Activated CD4-positive, CD25-positive, alpha-beta regulatory T cell (primary cell): Measurements from ENCODE around the gene CDK5RAP2.

Experiments
- DNase-seq, 4 experiments: peaks; one replicate each; lab custom pipeline; 2025; lab: John Stamatoyannopoulos, UW

The CDK5RAP2 gene

GRCh38 chr9:120383999-120384924, 195.7 kb downstream of the CDK5RAP2 start:
- DNase-seq: no peak

DNA sequence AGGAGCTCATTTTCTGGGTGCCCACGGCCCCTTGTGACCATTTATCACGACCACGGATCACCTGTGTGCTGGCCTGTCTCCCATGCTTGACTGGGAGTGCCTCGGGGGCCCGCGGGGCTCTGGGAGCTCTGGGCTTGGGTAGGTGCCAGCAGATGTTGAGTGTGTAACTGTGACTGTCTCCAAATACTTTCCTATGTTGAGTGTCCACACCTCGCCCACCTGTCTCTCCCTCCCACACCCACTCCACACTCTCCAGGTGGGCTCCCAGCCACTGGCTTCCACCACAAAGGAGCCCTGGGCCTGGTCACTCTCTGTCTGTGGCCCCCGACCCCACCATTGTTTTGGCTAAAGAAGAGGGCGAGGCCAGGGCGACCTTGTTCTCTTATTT, 196.4 kb downstream of the CDK5RAP2 start:
- no peak for DNase-seq

- no peak for DNase-seq
These were observed 197.5 kb downstream of the CDK5RAP2 start for GRCh38 chr9:120382453-120382852.

DNA sequence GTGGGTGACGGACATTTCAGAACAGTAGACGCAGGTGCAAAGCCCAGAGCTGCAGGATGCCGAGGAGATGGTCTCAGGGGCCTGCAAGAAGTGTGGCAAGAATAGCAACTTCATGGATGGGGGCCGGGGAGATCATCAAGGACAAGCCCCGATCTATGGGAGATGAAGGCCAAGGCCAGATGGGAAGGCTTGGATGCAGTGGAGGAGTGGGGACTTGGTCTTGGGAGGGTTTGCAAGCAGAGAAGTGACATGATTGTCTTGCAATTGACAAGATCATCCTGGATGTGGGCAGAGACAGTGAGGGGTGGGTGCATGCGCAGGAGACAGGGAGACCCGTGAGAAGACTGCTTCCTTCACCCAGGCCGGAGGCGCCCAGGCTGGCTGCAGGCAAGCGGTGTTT, 198.1 kb downstream of the CDK5RAP2 start:
- no peak for DNase-seq

DNA sequence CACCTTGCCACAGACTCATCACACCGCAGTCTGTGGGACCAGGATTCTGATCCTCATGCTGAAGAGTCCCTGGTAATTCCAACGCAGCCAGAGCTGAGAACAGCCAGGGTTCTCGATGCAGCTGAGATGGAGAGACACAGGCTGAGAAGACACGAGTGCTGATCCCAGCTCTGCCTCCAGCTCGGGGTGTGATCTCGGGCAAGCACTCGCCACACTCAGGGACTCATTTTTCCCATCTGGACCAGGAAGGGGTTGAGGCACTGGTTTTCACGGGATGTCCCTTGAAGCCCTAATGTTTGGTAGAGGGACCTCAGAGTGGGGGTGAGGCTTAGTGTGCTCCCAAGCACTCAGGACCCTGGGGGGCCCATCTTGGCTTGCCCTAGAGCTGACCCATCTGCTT, 200.4 kb downstream of the CDK5RAP2 start:
- no peak for DNase-seq

DNA sequence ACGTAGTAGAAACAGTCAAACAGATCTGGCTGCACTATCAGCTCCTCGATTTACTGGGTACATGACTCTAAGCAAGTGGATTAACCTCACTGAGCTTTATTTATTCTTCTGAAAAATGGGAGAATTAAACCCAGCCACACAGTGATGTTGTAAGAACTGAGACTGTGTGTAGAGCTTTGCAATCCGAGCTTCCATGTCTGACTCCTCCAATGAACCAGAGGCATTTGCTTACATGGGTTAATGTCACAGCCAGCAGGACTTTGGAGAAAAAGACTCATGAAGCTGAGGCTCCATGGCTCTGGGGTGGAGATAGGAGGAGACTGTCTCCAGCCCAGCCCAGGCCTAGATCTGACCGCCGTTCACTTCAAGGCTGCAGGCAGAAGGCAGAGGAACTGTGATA, 201.3 kb downstream of the CDK5RAP2 start:
- no peak for DNase-seq

GRCh38 chr9:120377268-120378159, 202.5 kb downstream of the CDK5RAP2 start:
- no peak for DNase-seq

GRCh38 chr9:120376101-120376500, 203.9 kb downstream of the CDK5RAP2 start:
- no peak for DNase-seq

- no peak for DNase-seq
These were observed 204.7 kb downstream of the CDK5RAP2 start for GRCh38 chr9:120375316-120375715.

DNA sequence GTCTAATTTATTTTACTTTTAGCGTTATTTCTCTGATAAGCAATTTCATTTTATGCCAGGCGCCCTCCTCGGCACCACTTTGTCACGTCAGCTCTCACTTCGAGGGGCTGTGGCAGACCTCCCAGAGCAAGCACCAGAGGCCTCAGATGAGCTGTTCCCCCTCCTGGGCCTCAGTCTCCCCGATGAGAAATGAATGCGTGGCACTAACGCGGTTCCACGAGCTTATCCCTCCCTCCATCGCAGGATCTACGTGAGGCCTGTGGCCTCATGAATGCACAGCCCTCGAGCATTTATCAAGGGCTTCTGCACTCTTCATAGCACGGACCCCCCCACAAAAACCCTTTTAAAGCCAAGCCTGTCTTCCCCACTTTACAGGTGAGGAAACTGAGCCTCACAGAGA, 205.2 kb downstream of the CDK5RAP2 start:
- no peak for DNase-seq

DNA sequence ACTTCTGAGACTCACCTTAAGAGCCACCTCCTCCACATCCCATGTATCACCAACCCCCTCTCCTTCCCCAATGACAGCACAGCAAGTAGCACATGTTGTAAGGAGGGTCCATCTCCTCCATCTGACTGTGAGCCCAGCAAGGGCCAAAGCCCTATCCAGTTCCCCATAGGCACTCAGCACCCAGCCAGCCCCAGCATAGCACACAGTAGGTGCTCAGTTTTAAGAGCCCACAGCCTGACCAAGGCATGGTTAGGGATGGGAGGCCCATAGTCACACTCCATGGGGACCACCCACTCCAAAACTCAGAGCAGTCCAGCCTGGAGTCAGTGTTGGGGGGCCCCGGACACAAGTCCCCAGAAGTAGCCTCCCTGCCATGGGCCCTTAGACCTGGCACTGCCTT, 205.7 kb downstream of the CDK5RAP2 start:
- DNase-seq: no peak

DNA sequence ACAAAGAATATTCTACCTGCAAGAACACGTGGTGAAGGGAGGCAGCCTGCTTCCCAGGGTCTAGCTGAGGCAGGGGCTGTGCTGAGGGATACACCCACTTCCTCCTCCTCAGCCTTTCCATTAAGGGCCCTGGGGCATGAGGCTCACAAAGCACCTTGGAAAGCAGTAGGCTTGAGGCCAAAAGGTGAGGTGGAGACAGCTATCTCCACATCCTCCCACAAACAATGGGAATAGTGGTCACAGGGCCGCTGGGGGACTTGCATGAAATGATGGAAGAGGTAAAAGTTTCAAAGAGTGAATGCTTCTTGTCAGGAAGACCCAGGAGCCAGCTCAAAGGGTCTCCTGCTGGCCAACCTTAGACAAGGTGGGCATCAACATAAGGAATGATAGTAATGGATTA, 207.9 kb downstream of the CDK5RAP2 start:
- no peak for DNase-seq

- DNase-seq: no peak
These were observed 210.3 kb downstream of the CDK5RAP2 start for GRCh38 chr9:120369608-120370220.

DNA sequence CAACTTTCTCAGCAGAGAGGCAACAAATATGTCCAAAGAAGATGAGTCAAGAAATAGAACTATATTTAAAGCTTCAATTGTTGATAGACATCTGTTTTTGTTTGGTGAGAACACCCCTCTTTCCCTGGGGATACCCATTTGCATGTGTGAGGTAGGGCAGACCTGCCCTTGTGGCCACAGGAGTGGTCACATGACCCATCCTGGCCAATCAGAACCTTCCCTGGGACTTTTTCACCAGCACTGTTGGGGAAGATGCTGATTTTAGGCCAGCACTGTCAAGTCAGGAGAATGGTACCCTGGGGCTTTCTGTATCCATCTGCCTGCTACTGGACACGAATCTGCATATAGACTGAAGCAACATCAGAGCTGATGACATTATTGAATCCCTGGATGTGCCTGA, 211.2 kb downstream of the CDK5RAP2 start:
- DNase-seq: no peak

DNA sequence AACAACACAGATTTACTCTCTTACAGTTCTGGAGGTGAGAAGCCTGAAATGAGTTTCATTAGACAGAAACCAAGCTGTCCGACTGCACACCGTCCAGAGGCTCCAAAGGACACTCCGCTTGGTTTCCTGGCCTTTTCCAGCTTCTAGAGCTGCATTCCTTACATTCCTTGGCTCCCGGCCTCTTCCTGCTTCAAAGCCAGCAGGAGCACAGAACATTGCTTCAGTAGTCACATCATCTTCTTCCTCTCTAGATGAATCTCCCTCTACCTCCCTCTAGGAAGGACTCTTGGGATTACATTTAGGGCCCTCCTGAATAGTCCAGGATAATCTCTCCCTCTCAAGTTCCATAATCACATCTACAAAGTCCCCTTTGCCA, 213.3 kb downstream of the CDK5RAP2 start:
- no peak for DNase-seq

- DNase-seq: no peak
These were observed 214.6 kb downstream of the CDK5RAP2 start for GRCh38 chr9:120365386-120365785.

DNA sequence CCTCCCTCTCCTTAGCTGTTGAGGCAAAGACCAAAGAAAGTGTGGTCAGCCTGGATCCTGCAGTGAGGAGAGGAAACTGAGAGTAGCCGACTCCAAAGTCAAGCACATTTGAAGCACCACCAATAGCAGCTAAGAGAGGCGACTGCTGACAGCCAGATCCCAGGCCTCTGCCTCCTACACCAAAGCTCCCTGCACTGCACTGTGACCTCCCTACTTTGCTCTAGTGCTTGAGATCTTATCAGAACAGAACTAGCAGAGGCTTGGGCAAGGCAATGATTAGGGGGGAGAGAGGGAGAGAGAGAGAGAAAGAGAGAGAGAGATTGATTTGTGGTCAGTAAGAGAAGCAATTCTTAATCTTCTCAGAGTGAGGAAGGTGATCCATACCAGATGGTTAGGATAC, 216.3 kb downstream of the CDK5RAP2 start:
- no peak for DNase-seq

- DNase-seq: no peak
These were observed 217.5 kb downstream of the CDK5RAP2 start for GRCh38 chr9:120362446-120362845.

GRCh38 chr9:120361551-120361950, 218.4 kb downstream of the CDK5RAP2 start:
- no peak for DNase-seq

GRCh38 chr9:120360510-120360909, 219.5 kb downstream of the CDK5RAP2 start:
- no peak for DNase-seq

DNA sequence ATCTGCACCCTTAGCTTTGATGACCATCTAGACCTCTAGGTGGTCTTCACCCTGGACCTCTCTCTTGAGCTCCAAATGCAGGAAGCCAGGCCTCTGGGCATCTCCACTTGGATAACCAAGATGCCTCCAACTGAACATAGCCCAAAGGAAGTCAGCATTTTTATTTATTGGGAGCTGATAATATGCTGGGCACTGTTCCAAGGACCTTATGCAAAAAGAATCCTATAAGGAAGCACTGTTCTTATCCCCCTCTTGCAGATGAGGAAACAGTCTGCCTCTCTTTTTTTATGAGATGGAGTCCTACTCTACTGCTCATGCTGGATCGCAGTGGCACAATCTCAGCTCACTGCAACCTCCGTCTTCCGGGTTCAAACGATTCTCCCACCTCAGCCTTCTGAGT, 219.9 kb downstream of the CDK5RAP2 start:
- DNase-seq: no peak

- no peak for DNase-seq
These were observed 221.1 kb downstream of the CDK5RAP2 start for GRCh38 chr9:120358877-120359276.

DNA sequence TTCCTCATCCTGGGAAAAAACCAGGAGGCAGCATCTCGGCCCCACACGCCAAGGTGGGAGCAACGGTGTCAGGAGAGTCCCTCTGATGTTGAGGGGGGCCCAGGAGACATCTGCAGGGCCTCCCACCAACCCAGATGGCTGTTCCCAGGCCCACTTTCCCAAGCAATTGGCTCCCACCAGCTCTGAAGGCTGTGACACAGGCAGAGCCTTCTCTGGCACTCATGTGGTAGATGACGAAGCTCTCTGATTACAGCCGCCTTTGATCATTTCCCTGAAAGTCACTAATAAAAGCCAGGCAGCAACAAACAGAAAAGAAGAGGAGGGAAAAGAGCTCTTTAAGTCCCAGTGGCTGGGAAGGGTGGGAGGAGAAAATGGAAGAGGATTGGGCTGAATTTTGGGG, 226.5 kb downstream of the CDK5RAP2 start:
- no peak for DNase-seq
